Endodermal cell (in vitro differentiated cells): ENCODE results near the gene TBC1D20. TPM values are rescaled to one million over a fixed set of nuclear protein-coding genes. Genes with fewer than 3 reads are reported as not detected.

Experiments used
- DNase-seq: peaks from one replicate; pipeline ENCODE4 v3.0.0-alpha.2; 2017
- H3K27ac ChIP-seq: 2 replicates; pipeline ENCODE4 v1.5.1; 2013; ENCODE audit warnings: mild to moderate bottlenecking, low read depth, low read length, moderate library complexity
- H3K27me3 ChIP-seq: 2 replicates; pipeline ENCODE4 v1.6.1; 2013; ENCODE audit warnings: mild to moderate bottlenecking, low read length, moderate library complexity; ENCODE audit not compliant: insufficient read depth, control insufficient read depth, poor library complexity, severe bottlenecking
- H3K36me3 ChIP-seq: 2 replicates; pipeline ENCODE4 v1.7.0; 2013; ENCODE audit warnings: mild to moderate bottlenecking, low read length, moderate library complexity; ENCODE audit not compliant: control insufficient read depth, insufficient read depth
- H3K4me1 ChIP-seq: one replicate; pipeline ENCODE4 v1.7.0; 2013; ENCODE audit warnings: low read length; ENCODE audit not compliant: control insufficient read depth, insufficient read depth
- H3K4me3 ChIP-seq: 2 replicates; pipeline ENCODE4 v1.5.1; 2013; ENCODE audit warnings: mild to moderate bottlenecking, low read length, moderate library complexity
- H3K9ac ChIP-seq: 2 replicates; pipeline ENCODE4 v1.6.1; 2013; ENCODE audit warnings: mild to moderate bottlenecking, low read length, moderate library complexity; ENCODE audit not compliant: poor library complexity, severe bottlenecking; ENCODE audit errors: extremely low read depth
- H3K9me3 ChIP-seq: 2 replicates; pipeline ENCODE4 v1.6.1; 2013; ENCODE audit warnings: mild to moderate bottlenecking, low read length, moderate library complexity; ENCODE audit not compliant: control insufficient read depth
- H3K27ac Mint-ChIP-seq: 2 replicates; pipeline ENCODE4 v1.8.0; 2020; ENCODE audit warnings: mixed read lengths
- H3K27me3 Mint-ChIP-seq: 2 replicates; pipeline ENCODE4 v1.8.0; 2021; ENCODE audit warnings: mild to moderate bottlenecking, mixed read lengths; ENCODE audit not compliant: insufficient read depth
- H3K36me3 Mint-ChIP-seq: 2 replicates; pipeline ENCODE4 v1.8.0; 2020; ENCODE audit warnings: low read depth, mixed read lengths
- H3K4me1 Mint-ChIP-seq: 2 replicates; pipeline ENCODE4 v1.8.0; 2020; ENCODE audit warnings: mixed read lengths
- H3K4me3 Mint-ChIP-seq: 2 replicates; pipeline ENCODE4 v1.8.0; 2020; ENCODE audit warnings: mild to moderate bottlenecking, moderate library complexity, mixed read lengths
- H3K9me3 Mint-ChIP-seq: 2 replicates; pipeline ENCODE4 v1.8.0; 2020; ENCODE audit warnings: mild to moderate bottlenecking, mixed read lengths
- CTCF ChIP-seq: fragments of 200-600 bp; sonication (generic); conservative IDR thresholded peaks from 2 replicates; pipeline ENCODE4 v1.5.0; 2021; ENCODE audit warnings: antibody characterized with exemption, mild to moderate bottlenecking
- WGBS, 2 experiments: methylation state at CpG; one replicate each; pipeline versions ENCODE4 v1.1.5 to v1.1.7; 2013; ENCODE audit warnings: missing lambda C conversion rate in 2 of 2, mixed read lengths in 1 of 2; ENCODE audit not compliant: insufficient coverage in 1 of 2, insufficient read length in 1 of 2; 5-methylcytosine and 5-hydroxymethylcytosine counted together
- total RNA-seq, 2 donors: library from RNA; stranded (reverse); fragmentation: NEBNext Ultra II Directional in 1 of 2; extraction: Animal tissue kit (Norgen Biotek cat#: 25700) in 1 of 2; gene quantifications; 2 replicates in 1 of 2; 3 replicates in 1 of 2; pipeline ENCODE4 v1.2.1, GENCODE V29; 2021

The TBC1D20 gene
- total RNA-seq, 2 donors from 2014 or later: 24.9 to 28.0 TPM

- peaks cover 5% of the 10 kb centered on the region for H3K36me3 Mint-ChIP-seq
- TF ChIP-seq CTCF: no peak
- no peaks in the 10 kb centered on the region for H3K9me3 Mint-ChIP-seq
Measured at GRCh38 chr20:391041-391711, 71.2 kb downstream of the TBC1D20 start.

DNA sequence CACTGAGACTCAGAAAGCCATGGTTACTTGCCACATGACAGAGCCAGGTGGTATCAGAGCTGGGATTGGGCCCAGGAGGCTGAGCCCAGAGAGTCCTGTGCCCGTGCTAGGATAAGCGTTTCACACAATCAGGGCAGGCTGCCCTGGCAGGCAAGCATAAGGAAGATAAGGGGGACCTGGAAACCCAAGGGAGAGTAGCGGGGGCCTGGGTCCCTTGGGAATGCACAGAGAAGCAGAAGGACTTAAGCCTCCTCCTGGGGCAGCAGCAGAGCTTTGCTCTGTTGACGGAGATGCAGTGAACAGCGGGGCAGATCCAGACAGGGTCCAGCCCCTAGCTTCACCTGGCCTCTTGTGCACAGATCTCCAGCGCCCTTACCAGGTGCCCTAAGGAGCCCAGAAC, 73.1 kb downstream of the TBC1D20 start:
- peaks cover 5% of the 10 kb centered on the region for H3K36me3 Mint-ChIP-seq
- no peaks in the 10 kb centered on the region for H3K36me3 ChIP-seq

More at GRCh38 chr20:391041-391711, 71.2 kb downstream of the TBC1D20 start:
- Histone ChIP-seq H3K9me3 (no peaks in the 10 kb centered on the region), H3K9ac (no peak overlapping the region), H3K27me3 (no peaks in the 10 kb centered on the region), H3K4me1 (no peaks in the 10 kb centered on the region), H3K36me3 (no peaks in the 10 kb centered on the region), H3K27ac (no peak overlapping the region), H3K4me3 (no peak overlapping the region)
- Mint-ChIP-seq H3K27me3 (no peaks in the 10 kb centered on the region), H3K27ac (no peak overlapping the region), H3K4me3 (no peak overlapping the region), H3K4me1 (peaks cover 4% of the 10 kb centered on the region)
- WGBS, 2 experiments: 94 to 95% methylated on average over 8 to 29 of the region's 29 CpGs
- DNase-seq: no peak

More for the DNA sequence above, 73.1 kb downstream of the TBC1D20 start:
- no peaks in the 10 kb centered on the region for H3K27me3 ChIP-seq
- TF ChIP-seq CTCF: no peak
- H3K4me3 ChIP-seq: no peak overlapping the region
- no peaks in the 10 kb centered on the region for H3K4me1 ChIP-seq
- H3K27ac ChIP-seq: no peak overlapping the region
- 96 to 97% methylated on average over 5 to 6 of the region's 6 CpGs for WGBS, 2 experiments
- Mint-ChIP-seq H3K4me1 (peaks cover 4% of the 10 kb centered on the region), H3K4me3 (no peak overlapping the region), H3K27me3 (no peaks in the 10 kb centered on the region), H3K27ac (no peak overlapping the region), H3K9me3 (no peaks in the 10 kb centered on the region)
- no peaks in the 10 kb centered on the region for H3K9me3 ChIP-seq
- no peak overlapping the region for H3K9ac ChIP-seq
- no peak for DNase-seq
